Activated T-helper 2 cell treated with anti-CD3 and anti-CD28 coated beads, Interferon-gamma antibody, Interleukin-2, Interleukin-4, amounts not matched to agents 10 μg/mL and 5 μg/mL and 100 μg/mL, durations not matched to agents 14 hours and 24 hours and 36 hours (primary cell): Measurements from ENCODE around the gene HDDC3. TPM values are rescaled to one million over a fixed set of nuclear protein-coding genes. Genes with fewer than 3 reads are reported as not detected.
"Not testable (repeated sequence)": the region's sequence is repeated elsewhere in the genome, so short reads cannot be mapped to it uniquely, and the experiment has no call there.

Experiments
- DNase-seq: peaks from one replicate; pipeline ENCODE4 v3.0.0; 2021; ENCODE audit warnings: low spot score
- H3K27ac Mint-ChIP-seq: one replicate; pipeline ENCODE4 v1.8.0; 2021; ENCODE audit warnings: mixed read lengths
- H3K27me3 Mint-ChIP-seq: one replicate; pipeline ENCODE4 v1.8.0; 2021; ENCODE audit warnings: low read depth, mixed read lengths
- H3K36me3 Mint-ChIP-seq: one replicate; pipeline ENCODE4 v1.8.0; 2021; ENCODE audit warnings: low read depth, mixed read lengths
- H3K4me1 Mint-ChIP-seq: one replicate; pipeline ENCODE4 v1.8.0; 2021; ENCODE audit warnings: low read depth, mixed read lengths
- H3K4me3 Mint-ChIP-seq: one replicate; pipeline ENCODE4 v1.8.0; 2021; ENCODE audit warnings: low read depth, mild to moderate bottlenecking, moderate library complexity, mixed read lengths
- H3K9me3 Mint-ChIP-seq: one replicate; pipeline ENCODE4 v1.8.0; 2021; ENCODE audit warnings: mixed read lengths
- intact Hi-C: fragments of 100-400 bp; cut with micrococcal nuclease; formaldehyde crosslinking; loops from one replicate; pipeline ENCODE4 v1.15.1; 2023
- total RNA-seq: library from RNA; stranded (reverse); gene quantifications from 2 replicates; pipeline ENCODE4 v1.2.3, GENCODE V29; 2022

The HDDC3 gene
- total RNA-seq, 1 donor from 2014 or later, result 43.0 TPM

DNA sequence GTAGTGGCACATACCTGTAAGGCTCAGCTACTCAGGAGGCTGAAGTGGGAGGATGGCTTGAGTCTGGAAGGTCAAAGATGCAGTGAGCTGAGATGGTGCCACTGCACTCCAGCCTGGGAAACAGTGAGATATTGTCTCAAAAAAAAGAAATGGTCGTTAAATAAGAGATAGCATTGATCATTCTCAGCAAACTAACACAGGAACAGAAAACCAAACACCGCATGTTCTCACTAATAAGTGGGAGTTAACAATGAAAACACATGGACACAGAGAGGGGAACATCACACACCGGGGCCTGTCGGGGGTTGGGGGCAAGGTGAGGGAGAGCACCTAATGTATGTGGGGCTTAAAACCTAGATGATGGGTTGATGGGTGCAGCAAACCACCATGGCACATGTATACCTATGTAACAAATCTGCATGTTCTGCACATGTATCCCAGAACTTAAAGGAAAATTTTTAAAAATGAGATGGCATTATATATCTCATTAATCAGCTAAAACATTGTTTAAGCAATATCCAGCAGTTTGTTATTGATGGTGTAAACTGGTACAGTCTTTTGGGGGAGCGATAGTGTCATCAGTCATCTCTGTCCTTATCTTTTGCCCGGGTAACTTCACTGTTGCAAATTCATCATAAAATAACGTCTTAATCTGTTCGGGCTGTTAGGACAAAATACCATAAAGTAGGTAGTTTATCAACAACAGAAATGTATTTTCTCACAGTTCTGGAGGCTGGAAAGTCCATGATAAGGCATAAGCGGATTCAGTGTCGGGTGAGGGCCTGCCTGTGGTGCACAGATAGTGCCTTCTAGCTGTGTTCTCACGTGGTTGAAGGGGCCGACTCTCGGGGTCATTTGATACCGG lies 30.9 kb downstream of the HDDC3 start:
- no peak for DNase-seq
- Mint-ChIP-seq H3K4me1 (peaks cover 24% of the 10 kb centered on the region), H3K27ac (peak overlapping the region; percentile 80), H3K27me3 (no peaks in the 10 kb centered on the region), H3K4me3 (peak overlapping the region; percentile 78), H3K36me3 (peaks cover 48% of the 10 kb centered on the region), H3K9me3 (no peaks in the 10 kb centered on the region)
- intact Hi-C loops, result loop anchor here (1.0 kb wide), 1 partner anchor 30 kb away; no protein-coding TSS in a partner anchor

GRCh38 chr15:90897131-90897655 lies 35.2 kb downstream of the HDDC3 start:
- intact Hi-C loops, DNase-seq, H3K4me3 Mint-ChIP-seq, H3K9me3 Mint-ChIP-seq, H3K27me3 Mint-ChIP-seq, H3K27ac Mint-ChIP-seq: not testable (repeated sequence)
- peaks cover 11% of the 10 kb centered on the region for H3K4me1 Mint-ChIP-seq
- peaks cover 58% of the 10 kb centered on the region for H3K36me3 Mint-ChIP-seq

DNA sequence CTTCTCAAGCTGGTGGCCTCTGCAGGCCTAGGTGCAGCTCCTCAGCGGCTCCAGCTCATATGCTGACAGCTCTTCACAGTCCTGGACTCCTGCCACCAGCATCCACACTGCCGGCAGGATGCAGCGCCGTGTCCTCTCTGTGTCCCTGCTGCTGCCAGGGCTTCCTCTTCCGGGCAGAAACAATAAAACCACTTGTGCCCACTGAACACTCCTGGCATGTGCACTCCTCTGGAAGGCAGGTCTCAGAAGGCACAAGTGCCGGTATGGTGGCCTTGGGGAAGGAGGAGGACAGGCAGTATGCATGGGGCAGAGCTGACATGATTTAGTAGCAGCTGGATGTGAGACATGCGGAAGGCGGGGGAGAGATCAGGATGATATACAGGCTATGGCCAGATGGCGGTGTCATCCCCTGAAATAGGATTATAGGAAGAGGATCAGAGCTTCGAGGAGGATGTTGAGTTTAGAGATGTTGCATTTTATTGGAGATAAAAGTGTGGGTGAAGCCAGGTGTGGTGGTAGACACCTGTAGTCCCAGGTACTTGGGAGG lies 36.7 kb downstream of the HDDC3 start:
- Mint-ChIP-seq H3K9me3 (no peaks in the 10 kb centered on the region), H3K27me3 (no peaks in the 10 kb centered on the region), H3K4me3 (no peak overlapping the region), H3K36me3 (peaks cover 69% of the 10 kb centered on the region), H3K27ac (no peak overlapping the region), H3K4me1 (no peaks in the 10 kb centered on the region)
- DNase-seq, result no peak
- intact Hi-C loops, result no loop called here

- Mint-ChIP-seq H3K27ac (no peak overlapping the region), H3K4me1 (peaks cover under 1% of the 10 kb centered on the region), H3K27me3 (no peaks in the 10 kb centered on the region), H3K36me3 (peaks cover 74% of the 10 kb centered on the region), H3K4me3 (no peak overlapping the region), H3K9me3 (no peaks in the 10 kb centered on the region)
- no peak for DNase-seq
- intact Hi-C loops, result no loop called here
Measured at GRCh38 chr15:90893175-90894090, 38.9 kb downstream of the HDDC3 start.

- intact Hi-C loops, result no loop called here
- Mint-ChIP-seq H3K4me3 (no peak overlapping the region), H3K4me1 (peaks cover 3% of the 10 kb centered on the region), H3K27ac (no peak overlapping the region), H3K36me3 (peaks cover 75% of the 10 kb centered on the region), H3K27me3 (no peaks in the 10 kb centered on the region), H3K9me3 (no peaks in the 10 kb centered on the region)
- no peak for DNase-seq
Measured at GRCh38 chr15:90892498-90893174, 39.7 kb downstream of the HDDC3 start.

- Mint-ChIP-seq H3K4me3 (no peak overlapping the region), H3K9me3 (no peaks in the 10 kb centered on the region), H3K4me1 (peaks cover 3% of the 10 kb centered on the region), H3K27me3 (no peaks in the 10 kb centered on the region), H3K36me3 (peaks cover 77% of the 10 kb centered on the region), H3K27ac (no peak overlapping the region)
- DNase-seq, result no peak
- intact Hi-C loops, result no loop called here
Measured at GRCh38 chr15:90892023-90892422, 40.3 kb downstream of the HDDC3 start.

- H3K4me1 Mint-ChIP-seq, result peaks cover 3% of the 10 kb centered on the region
- no peak overlapping the region for H3K4me3 Mint-ChIP-seq
- no peak overlapping the region for H3K27ac Mint-ChIP-seq
- DNase-seq, result no peak
- intact Hi-C loops, result no loop called here
- no peaks in the 10 kb centered on the region for H3K27me3 Mint-ChIP-seq
- H3K9me3 Mint-ChIP-seq, result no peaks in the 10 kb centered on the region
- peaks cover 77% of the 10 kb centered on the region for H3K36me3 Mint-ChIP-seq
Measured at GRCh38 chr15:90891346-90891949, 40.9 kb downstream of the HDDC3 start.

DNA sequence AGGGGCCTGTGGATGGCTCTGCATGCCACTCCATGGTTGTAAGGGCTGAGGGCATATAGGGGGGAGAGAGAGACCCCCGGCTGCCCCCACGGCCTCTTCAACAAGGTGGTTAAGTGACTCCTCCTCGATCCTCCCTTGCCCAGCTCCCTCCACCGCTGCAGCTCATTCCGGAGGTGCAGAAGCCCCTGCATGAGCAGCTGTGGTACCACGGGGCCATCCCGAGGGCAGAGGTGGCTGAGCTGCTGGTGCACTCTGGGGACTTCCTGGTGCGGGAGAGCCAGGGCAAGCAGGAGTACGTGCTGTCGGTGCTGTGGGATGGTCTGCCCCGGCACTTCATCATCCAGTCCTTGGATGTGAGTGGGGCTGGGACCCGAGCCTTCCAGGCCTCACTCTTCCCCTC lies 41.5 kb downstream of the HDDC3 start:
- no peak overlapping the region for H3K27ac Mint-ChIP-seq
- DNase-seq, result no peak
- intact Hi-C loops, result no loop called here
- H3K4me1 Mint-ChIP-seq, result peaks cover 10% of the 10 kb centered on the region
- H3K36me3 Mint-ChIP-seq, result peaks cover 76% of the 10 kb centered on the region
- H3K4me3 Mint-ChIP-seq, result no peak overlapping the region
- H3K27me3 Mint-ChIP-seq, result no peaks in the 10 kb centered on the region
- H3K9me3 Mint-ChIP-seq, result no peaks in the 10 kb centered on the region

DNA sequence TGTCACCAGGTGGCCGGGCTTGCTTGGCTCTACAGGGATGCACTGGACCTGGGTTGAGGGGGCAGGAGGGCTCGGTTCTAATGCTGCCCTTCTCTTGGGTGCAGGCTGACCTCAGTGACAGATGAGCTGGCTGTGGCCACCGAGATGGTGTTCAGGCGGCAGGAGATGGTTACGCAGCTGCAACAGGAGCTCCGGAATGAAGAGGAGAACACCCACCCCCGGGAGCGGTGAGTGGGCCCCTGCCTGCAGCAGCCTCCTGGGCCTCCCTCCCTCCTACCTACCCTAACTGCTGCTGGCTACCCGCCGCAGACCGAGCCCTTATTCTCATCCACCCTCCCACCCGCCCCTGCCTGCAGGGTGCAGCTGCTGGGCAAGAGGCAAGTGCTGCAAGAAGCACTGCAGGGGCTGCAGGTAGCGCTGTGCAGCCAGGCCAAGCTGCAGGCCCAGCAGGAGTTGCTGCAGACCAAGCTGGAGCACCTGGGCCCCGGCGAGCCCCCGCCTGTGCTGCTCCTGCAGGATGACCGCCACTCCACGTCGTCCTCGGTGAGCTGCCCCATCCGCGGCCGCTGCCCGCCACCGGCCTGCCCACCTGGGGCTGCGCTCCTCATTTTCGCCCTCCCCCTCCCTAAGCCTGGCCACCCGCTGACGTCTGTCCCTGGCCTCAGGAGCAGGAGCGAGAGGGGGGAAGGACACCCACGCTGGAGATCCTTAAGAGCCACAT lies 42.5 kb downstream of the HDDC3 start:
- Mint-ChIP-seq H3K4me1 (peaks cover 18% of the 10 kb centered on the region), H3K4me3 (no peak overlapping the region), H3K27me3 (no peaks in the 10 kb centered on the region), H3K27ac (no peak overlapping the region), H3K36me3 (peaks cover 72% of the 10 kb centered on the region), H3K9me3 (no peaks in the 10 kb centered on the region)
- no peak for DNase-seq
- intact Hi-C loops, result loop anchor here (5.0 kb wide), 1 partner anchor 73 kb away; no protein-coding TSS in a partner anchor

DNA sequence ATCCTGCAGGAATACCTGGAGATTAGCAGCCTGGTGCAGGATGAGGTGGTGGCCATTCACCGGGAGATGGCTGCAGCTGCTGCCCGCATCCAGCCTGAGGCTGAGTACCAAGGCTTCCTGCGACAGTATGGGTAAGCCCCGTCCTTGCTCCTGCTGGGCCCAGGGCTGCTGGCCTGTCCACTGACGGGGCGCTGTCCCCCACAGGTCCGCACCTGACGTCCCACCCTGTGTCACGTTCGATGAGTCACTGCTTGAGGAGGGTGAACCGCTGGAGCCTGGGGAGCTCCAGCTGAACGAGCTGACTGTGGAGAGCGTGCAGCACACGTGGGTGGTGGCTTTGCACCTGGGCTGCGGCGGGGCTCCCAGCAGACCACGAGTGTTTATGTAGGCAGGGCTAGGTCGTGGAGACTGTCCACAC lies 43.0 kb downstream of the HDDC3 start:
- H3K27me3 Mint-ChIP-seq, result no peaks in the 10 kb centered on the region
- H3K4me1 Mint-ChIP-seq, result peaks cover 19% of the 10 kb centered on the region
- DNase-seq, result no peak
- intact Hi-C loops, result loop anchor here (5.0 kb wide), 1 partner anchor 72 kb away; no protein-coding TSS in a partner anchor
- no peak overlapping the region for H3K27ac Mint-ChIP-seq
- no peak overlapping the region for H3K4me3 Mint-ChIP-seq
- H3K9me3 Mint-ChIP-seq, result no peaks in the 10 kb centered on the region
- peaks cover 70% of the 10 kb centered on the region for H3K36me3 Mint-ChIP-seq

DNA sequence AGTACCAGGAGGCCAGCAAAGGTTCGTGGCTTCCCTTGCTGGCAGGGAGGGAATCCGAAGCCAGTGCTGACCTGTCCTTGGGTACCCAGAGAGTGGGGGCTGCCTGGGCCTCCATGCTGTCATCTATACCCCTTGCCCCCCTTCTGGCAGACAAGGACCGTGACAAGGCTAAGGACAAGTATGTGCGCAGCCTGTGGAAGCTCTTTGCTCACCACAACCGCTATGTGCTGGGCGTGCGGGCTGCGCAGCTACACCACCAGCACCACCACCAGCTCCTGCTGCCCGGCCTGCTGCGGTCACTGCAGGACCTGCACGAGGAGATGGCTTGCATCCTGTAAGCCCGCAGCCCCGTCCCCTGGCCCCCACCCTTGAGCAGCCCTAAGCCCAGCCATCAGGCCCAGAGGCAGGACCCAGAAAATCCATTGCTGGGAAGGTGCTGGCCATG lies 45.3 kb downstream of the HDDC3 start:
- no peak for DNase-seq
- intact Hi-C loops, result loop anchor here (5.0 kb wide), 1 partner anchor 70 kb away; no protein-coding TSS in a partner anchor
- no peak overlapping the region for H3K27ac Mint-ChIP-seq
- H3K9me3 Mint-ChIP-seq, result no peaks in the 10 kb centered on the region
- peaks cover 66% of the 10 kb centered on the region for H3K36me3 Mint-ChIP-seq
- H3K4me3 Mint-ChIP-seq, result no peak overlapping the region
- no peaks in the 10 kb centered on the region for H3K27me3 Mint-ChIP-seq
- peaks cover 30% of the 10 kb centered on the region for H3K4me1 Mint-ChIP-seq
